Ishikawa (cell line): ENCODE data around the gene SKI.

Experiments
- CEBPB ChIP-seq: IDR thresholded peaks from 2 replicates; pipeline ENCODE4 v1.6.1; 2012
- CREB1 ChIP-seq: IDR thresholded peaks from 2 replicates; pipeline ENCODE4 v1.6.1; 2012; ENCODE audit warnings: low read depth
- EGR1 ChIP-seq: IDR thresholded peaks from 2 replicates; pipeline ENCODE4 v1.6.1; 2012
- EP300 ChIP-seq: IDR thresholded peaks from 2 replicates; pipeline ENCODE4 v1.6.1; 2012; ENCODE audit warnings: borderline replicate concordance
- FOXM1 ChIP-seq: IDR thresholded peaks from 2 replicates; pipeline ENCODE4 v1.6.1; 2012; ENCODE audit warnings: low read depth, borderline replicate concordance
- NFIC ChIP-seq: IDR thresholded peaks from 2 replicates; pipeline ENCODE4 v1.6.1; 2012
- RAD21 ChIP-seq: IDR thresholded peaks from 2 replicates; pipeline ENCODE4 v1.6.1; 2012; ENCODE audit warnings: low read depth
- TAF1 ChIP-seq: IDR thresholded peaks from 2 replicates; pipeline ENCODE4 v1.6.1; 2012; ENCODE audit warnings: low read depth, mild to moderate bottlenecking
- TCF12 ChIP-seq: IDR thresholded peaks from 2 replicates; pipeline ENCODE4 v1.6.1; 2012; ENCODE audit warnings: low read depth
- TEAD4 ChIP-seq: IDR thresholded peaks from 2 replicates; pipeline ENCODE4 v1.6.1; 2012
- YY1 ChIP-seq: IDR thresholded peaks from 2 replicates; pipeline ENCODE4 v1.6.1; 2012; ENCODE audit warnings: low read depth
- ZBTB7A ChIP-seq: IDR thresholded peaks from 2 replicates; pipeline ENCODE4 v1.6.1; 2012; ENCODE audit warnings: low read depth
- TF ChIP-seq, protein P1 (sequence below): IDR thresholded peaks from 2 replicates; pipeline ENCODE4 v1.6.1; 2012; ENCODE audit warnings: low read depth, mild to moderate bottlenecking
- TF ChIP-seq, protein P2 (sequence below): IDR thresholded peaks from 2 replicates; pipeline ENCODE4 v1.6.1; 2012
- TF ChIP-seq, protein P3 (sequence below): IDR thresholded peaks from 2 replicates; pipeline ENCODE4 v1.6.1; 2012

Gene SKI

DNA sequence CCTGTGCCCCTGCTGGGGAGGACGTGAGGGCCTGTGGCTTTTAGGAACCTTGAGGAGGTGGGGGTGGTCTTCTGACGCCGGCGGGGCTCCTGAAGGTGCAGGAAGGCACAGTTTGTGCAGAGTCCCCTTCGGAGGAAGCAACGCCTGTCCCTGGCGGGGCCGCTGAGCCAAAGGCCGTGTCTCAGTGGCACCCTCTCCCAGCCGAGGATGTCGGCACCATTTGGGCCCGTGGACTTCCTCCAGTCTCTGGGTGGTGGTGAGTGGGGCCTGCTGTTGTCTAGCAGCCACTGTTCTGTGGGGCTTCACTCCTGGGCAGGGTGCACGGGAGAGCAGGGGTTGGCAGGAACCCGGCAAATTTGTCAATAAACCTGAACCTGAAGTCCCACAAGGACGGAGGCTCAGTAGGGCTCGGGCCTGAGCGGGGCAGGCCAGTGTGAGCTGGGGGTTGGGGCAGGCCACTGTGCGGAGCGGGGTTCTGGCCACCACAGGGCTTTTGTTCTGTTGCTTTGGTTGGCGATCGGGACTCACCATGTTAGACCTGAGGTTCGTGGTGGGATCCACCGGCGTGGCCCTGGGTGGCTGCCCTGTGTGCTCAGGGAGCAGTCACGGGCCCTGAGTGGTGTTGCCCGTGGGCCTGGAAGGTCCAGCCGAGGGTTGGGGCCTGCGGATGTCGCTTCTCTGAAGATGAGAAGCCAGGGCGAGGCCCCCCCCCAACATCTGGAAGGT lies 64.8 kb downstream of the SKI start:
- TF ChIP-seq TAF1 = no peak
- no peak for TF ChIP-seq CREB1
- no peak for TF ChIP-seq EGR1
- no peak for TF ChIP-seq YY1
- TF ChIP-seq EP300 = no peak
- TF ChIP-seq, protein P1, sequence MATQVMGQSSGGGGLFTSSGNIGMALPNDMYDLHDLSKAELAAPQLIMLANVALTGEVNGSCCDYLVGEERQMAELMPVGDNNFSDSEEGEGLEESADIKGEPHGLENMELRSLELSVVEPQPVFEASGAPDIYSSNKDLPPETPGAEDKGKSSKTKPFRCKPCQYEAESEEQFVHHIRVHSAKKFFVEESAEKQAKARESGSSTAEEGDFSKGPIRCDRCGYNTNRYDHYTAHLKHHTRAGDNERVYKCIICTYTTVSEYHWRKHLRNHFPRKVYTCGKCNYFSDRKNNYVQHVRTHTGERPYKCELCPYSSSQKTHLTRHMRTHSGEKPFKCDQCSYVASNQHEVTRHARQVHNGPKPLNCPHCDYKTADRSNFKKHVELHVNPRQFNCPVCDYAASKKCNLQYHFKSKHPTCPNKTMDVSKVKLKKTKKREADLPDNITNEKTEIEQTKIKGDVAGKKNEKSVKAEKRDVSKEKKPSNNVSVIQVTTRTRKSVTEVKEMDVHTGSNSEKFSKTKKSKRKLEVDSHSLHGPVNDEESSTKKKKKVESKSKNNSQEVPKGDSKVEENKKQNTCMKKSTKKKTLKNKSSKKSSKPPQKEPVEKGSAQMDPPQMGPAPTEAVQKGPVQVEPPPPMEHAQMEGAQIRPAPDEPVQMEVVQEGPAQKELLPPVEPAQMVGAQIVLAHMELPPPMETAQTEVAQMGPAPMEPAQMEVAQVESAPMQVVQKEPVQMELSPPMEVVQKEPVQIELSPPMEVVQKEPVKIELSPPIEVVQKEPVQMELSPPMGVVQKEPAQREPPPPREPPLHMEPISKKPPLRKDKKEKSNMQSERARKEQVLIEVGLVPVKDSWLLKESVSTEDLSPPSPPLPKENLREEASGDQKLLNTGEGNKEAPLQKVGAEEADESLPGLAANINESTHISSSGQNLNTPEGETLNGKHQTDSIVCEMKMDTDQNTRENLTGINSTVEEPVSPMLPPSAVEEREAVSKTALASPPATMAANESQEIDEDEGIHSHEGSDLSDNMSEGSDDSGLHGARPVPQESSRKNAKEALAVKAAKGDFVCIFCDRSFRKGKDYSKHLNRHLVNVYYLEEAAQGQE = no peak
- TF ChIP-seq NFIC = no peak
- no peak for TF ChIP-seq FOXM1
- TF ChIP-seq TCF12 = no peak
- TF ChIP-seq, protein P2, sequence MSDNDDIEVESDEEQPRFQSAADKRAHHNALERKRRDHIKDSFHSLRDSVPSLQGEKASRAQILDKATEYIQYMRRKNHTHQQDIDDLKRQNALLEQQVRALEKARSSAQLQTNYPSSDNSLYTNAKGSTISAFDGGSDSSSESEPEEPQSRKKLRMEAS = no peak
- TF ChIP-seq ZBTB7A = no peak
- TF ChIP-seq TEAD4 = no peak
- TF ChIP-seq CEBPB = no peak
- TF ChIP-seq, protein P3, sequence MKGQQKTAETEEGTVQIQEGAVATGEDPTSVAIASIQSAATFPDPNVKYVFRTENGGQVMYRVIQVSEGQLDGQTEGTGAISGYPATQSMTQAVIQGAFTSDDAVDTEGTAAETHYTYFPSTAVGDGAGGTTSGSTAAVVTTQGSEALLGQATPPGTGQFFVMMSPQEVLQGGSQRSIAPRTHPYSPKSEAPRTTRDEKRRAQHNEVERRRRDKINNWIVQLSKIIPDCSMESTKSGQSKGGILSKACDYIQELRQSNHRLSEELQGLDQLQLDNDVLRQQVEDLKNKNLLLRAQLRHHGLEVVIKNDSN = no peak
- TF ChIP-seq RAD21 = no peak

DNA sequence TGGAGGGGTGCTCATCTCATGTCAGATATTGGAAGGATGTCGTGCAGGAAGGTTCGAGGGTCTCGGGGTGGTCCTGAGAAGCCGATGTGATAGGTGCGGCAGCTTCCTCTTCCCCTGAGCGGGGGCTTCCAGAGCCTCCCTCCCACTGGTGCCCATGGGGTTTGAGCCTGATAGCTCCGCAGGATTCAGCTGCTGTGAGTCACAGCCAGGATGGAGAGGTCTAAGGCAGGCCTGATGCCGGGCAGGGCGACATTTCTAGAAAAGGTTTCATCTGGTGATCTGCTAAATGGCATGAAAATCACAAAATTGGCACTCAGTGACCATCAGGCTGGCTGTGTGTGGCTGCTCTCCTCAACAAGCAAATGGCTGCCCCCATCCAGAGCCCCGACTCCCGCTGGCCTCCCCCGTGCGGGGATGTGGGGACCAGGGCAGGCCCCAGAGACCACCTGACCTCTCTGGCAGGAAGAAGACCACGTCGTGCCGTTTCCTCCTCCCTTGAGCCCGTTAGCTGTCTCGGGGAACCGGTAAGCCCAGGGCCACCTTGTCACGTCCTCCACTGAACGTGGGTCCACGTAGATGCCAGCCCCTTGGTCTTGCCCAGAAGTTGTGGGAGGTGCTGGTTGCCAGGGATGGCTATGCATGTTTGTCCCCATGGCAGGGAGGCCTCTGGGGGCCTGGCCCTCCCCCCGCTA lies 66.1 kb downstream of the SKI start:
- TF ChIP-seq CEBPB (no peak), EP300 (no peak), TCF12 (no peak), TAF1 (no peak), TEAD4 (no peak), NFIC (no peak), EGR1 (no peak), ZBTB7A (no peak), RAD21 (no peak)
- TF ChIP-seq, protein P2 = no peak

DNA sequence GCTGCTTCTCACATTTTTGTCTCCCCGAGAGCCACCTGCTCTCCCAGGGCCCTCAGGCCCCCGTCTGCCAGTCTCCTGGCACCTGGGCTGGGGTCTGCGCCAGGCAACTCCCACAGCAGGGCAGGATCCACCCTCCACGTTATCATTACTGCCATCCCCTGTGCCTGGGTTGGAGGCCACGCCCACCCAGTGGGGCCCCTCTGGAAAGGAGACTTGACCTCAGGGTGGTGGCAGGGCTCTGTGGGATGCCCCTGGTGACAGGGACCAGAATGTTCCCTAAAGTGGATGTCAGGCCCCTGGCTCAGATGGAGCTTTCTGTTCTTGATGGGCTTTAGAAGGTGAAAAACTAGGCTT lies 66.6 kb downstream of the SKI start:
- TF ChIP-seq TCF12 = no peak
- no peak for TF ChIP-seq FOXM1
- TF ChIP-seq YY1 = no peak
- TF ChIP-seq TAF1 = no peak
- no peak for TF ChIP-seq NFIC
- TF ChIP-seq CREB1 = no peak
- TF ChIP-seq, protein P1 = no peak
- TF ChIP-seq CEBPB = no peak
- no peak for TF ChIP-seq ZBTB7A
- TF ChIP-seq RAD21 = no peak

DNA sequence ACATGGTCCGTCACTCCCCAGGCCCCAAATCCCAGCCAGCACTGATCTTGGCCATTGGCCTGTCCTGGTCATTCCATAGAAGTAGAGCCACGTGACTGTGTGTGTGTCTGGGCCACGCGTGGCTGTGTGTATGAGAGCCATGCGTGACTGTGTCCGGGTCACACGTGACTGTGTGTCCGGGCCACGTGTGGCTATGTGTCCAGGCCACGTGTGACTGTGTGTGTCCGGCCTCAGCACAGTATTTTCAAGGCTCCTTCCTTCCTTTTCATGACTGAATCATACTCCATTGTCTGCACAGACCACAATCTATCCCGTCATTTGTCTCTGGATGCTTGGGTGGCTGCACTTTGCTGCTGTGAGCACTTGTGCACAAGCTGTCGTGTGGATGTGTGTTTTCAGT lies 67.4 kb downstream of the SKI start:
- TF ChIP-seq, protein P2 = no peak
- TF ChIP-seq, protein P3 = no peak
- TF ChIP-seq CEBPB = no peak

DNA sequence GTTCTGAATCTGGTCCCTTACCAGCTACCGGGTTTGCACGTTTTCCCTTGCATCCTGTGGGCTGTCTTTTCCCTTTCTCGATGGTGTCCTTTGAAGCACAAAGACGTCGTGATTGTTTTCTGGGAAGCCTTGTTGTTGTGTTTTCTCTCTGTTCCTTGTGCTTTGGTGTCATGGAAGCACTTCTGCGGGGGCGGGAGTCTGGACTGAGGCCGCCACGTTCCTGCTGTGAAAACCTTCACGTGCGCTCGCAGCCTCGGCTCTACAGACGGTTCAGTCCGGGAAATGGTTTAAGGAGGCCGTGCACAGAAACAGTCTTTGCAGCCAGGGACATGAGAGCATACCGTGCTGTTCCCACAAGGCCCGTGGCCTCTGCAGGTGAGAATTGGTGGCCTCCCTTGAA lies 68.5 kb downstream of the SKI start:
- TF ChIP-seq, protein P2 = no peak
- no peak for TF ChIP-seq TAF1
- TF ChIP-seq FOXM1 = no peak
- no peak for TF ChIP-seq CEBPB
- no peak for TF ChIP-seq EGR1
- no peak for TF ChIP-seq NFIC
- TF ChIP-seq RAD21 = no peak
- TF ChIP-seq CREB1 = no peak
- TF ChIP-seq, protein P1 = no peak
- TF ChIP-seq EP300 = no peak
- TF ChIP-seq TEAD4 = no peak
- no peak for TF ChIP-seq YY1
- no peak for TF ChIP-seq ZBTB7A
- TF ChIP-seq TCF12 = no peak
